ENCODE results near the gene MAT2B. TPM values are rescaled to one million over a fixed set of nuclear protein-coding genes. Genes with fewer than 3 reads are reported as not detected.

The MAT2B gene
- total RNA-seq, 1 donor = 74.7 TPM

DNA sequence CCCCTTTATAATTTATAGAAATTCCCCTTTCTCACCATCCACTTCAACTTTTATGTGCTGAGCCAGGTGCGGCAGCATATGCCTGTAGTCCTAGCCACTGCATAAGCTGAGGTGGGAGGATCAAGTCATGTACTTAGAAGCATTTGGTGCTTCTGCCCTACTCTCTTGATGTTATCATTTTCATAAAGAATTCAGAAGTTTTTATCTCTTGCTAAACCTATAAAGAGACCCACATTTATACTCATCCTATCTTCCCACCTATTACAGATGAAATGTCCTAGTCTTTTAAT is 26.5 kb upstream of the MAT2B start:
- TF ChIP-seq, protein P1, sequence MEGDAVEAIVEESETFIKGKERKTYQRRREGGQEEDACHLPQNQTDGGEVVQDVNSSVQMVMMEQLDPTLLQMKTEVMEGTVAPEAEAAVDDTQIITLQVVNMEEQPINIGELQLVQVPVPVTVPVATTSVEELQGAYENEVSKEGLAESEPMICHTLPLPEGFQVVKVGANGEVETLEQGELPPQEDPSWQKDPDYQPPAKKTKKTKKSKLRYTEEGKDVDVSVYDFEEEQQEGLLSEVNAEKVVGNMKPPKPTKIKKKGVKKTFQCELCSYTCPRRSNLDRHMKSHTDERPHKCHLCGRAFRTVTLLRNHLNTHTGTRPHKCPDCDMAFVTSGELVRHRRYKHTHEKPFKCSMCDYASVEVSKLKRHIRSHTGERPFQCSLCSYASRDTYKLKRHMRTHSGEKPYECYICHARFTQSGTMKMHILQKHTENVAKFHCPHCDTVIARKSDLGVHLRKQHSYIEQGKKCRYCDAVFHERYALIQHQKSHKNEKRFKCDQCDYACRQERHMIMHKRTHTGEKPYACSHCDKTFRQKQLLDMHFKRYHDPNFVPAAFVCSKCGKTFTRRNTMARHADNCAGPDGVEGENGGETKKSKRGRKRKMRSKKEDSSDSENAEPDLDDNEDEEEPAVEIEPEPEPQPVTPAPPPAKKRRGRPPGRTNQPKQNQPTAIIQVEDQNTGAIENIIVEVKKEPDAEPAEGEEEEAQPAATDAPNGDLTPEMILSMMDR (IDR thresholded peaks at IDR 0.05; ENCODE audit: insufficient read depth, low read length) = no peak
- no peak for DNase-seq (ENCODE audit: low read depth)
- no peak overlapping the region for H3K4me3 ChIP-seq (ENCODE audit: low read depth, low read length)

DNA sequence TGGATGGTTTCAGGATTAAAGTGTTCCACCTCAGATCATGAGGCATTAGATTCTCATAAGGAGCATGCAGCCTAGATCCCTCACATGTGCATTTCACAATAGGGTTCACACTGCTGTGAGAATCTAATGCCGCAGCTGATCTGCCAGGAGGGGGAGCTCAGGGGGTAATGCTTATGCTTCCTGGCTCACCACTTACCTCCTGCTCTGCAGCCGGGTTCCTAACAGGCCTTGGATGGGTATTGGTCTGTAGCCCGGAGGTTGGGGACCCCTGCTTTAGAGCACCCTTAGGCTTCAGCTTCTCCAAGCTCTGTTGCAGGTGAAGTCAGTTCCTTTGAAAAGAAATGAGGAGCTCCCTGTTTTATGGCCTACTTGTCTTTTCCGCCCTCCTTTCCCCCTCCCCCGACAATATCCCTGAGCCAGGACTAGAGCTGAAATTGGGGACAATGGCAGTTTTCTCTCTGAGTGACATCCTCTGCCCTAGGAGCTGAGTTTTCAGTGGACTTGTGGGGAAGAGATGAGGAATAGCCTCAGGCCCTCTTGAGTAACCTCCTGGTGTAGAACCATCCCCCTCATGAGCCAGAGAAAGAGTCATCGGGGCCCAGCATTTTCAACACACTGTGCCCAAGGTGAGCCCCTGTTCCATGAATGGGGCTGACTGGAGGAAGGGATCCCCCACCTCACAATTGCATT is 16.2 kb upstream of the MAT2B start:
- no peak overlapping the region for H3K4me3 ChIP-seq (ENCODE audit: low read depth, low read length)
- TF ChIP-seq, protein P1 (IDR thresholded peaks at IDR 0.05; ENCODE audit: insufficient read depth, low read length) = no peak
- DNase-seq (ENCODE audit: low read depth) = peak; percentile 16

DNA sequence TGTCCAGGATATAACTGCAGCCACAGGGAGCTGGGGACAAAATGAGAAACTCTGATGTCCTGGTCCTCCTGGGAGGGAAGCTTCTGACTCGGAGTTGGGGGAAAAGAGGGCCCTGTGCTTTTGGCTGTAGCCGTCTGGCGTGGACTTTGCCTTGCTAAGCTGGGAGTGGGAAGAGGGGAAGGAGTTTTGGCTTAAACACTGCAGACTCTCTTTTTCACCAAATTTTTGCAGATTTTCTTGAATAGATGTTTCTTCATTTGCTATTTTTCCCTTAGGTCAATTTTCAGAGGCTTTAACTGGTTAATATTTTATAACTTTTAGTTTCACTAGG is 15.7 kb upstream of the MAT2B start:
- TF ChIP-seq, protein P1 (IDR thresholded peaks at IDR 0.05; ENCODE audit: insufficient read depth, low read length) = no peak
- H3K4me3 ChIP-seq (ENCODE audit: low read depth, low read length) = no peak overlapping the region
- DNase-seq (ENCODE audit: low read depth) = no peak

DNA sequence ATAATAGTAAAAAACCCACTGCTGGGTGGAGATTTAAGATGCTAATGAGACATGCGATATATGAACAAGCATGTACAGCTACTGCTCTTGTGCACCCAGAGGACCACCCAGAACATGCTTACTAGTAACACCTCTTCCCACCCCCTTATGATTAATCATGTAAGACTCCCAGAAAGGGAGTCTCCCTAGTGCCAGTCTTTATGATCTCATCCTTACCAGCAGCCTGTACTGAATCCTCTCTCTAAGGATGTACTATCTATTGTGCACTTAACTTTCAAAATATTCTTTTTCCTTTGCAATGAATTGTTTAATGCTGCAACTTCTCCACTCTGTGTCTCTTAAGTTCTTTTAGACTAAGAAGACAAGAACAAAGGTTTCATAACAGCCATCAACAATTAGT is 9.1 kb upstream of the MAT2B start:
- peak; percentile 31 for DNase-seq (ENCODE audit: low read depth)
- TF ChIP-seq, protein P1 (IDR thresholded peaks at IDR 0.05; ENCODE audit: insufficient read depth, low read length) = no peak
- H3K4me3 ChIP-seq (ENCODE audit: low read depth, low read length) = no peak overlapping the region

DNA sequence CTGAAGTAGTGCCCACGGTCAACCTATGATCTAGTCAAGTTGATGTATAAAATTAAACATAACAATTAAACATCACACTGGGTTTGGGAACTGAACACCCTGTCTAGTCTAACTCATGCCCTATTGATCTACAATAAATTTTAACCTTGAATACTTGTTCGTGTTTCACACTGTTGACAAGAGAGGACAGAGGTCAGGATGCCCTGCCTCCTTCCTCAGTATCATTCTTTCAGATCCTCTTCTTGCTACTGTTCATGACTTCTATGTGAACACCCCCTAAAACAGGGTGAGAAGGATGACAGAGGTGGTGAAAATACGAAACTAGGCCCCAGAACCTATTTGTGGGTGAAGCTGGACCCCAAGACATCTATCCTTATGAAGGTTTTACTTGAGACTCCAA is 8.1 kb upstream of the MAT2B start:
- H3K4me3 ChIP-seq (ENCODE audit: low read depth, low read length) = no peak overlapping the region
- TF ChIP-seq, protein P1 (IDR thresholded peaks at IDR 0.05; ENCODE audit: insufficient read depth, low read length) = no peak
- no peak for DNase-seq (ENCODE audit: low read depth)

DNA sequence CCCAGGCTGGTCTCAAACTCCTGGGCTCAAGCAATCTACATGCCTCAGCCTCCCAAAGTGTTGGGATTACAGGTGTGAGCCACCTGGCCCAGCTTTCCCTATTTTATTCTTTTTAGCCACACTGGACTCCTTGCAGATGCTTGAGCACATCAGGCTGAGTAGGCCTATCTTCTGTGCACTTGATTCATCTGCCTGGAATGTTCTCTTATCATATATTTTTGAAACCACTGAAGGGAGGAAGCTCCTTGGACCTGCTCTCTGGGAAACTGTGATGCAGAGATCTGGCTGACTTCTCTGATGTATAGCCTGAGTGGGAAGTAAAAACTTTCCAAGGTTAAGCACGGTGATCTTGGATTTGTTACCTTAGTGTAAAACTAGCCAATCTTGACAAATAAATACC is 6.5 kb upstream of the MAT2B start:
- no peak overlapping the region for H3K4me3 ChIP-seq (ENCODE audit: low read depth, low read length)
- DNase-seq (ENCODE audit: low read depth) = peak; percentile 81
- TF ChIP-seq, protein P1 (IDR thresholded peaks at IDR 0.05; ENCODE audit: insufficient read depth, low read length) = no peak

DNA sequence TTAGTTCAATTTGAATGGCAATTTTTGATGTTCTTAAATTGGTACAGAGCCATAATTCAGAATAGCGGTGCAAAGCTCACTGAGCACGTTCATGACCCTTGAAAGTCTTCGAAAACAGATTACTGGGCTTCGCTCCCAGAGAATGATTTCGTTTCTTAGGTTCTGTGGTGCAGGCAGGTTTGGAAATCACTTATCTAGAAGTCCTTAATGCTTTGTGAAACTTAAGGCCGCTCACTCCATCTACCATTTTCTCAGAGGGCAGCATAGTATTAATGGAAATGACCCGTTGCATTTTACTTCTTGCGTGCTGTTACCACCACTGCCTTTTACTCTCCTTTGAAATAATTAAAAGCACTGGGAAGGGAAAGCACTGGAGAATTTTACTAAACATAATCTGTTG is 2.9 kb upstream of the MAT2B start:
- TF ChIP-seq, protein P1 (IDR thresholded peaks at IDR 0.05; ENCODE audit: insufficient read depth, low read length) = no peak
- peak; percentile 43 for DNase-seq (ENCODE audit: low read depth)
- H3K4me3 ChIP-seq (ENCODE audit: low read depth, low read length) = peak overlapping the region; percentile 72

All from fibroblast of the aortic adventitia (primary cell).